Measurements from ENCODE around the gene PXYLP1.

Gene PXYLP1

GRCh38 chr3:141258973-141259372 is 27.3 kb downstream of the PXYLP1 start:
- no peak for TF ChIP-seq CTCF (IDR thresholded peaks at IDR 0.05; ENCODE audit: extremely low read depth, missing control alignments)
- no peak for DNase-seq (ENCODE audit: low spot score)

DNA sequence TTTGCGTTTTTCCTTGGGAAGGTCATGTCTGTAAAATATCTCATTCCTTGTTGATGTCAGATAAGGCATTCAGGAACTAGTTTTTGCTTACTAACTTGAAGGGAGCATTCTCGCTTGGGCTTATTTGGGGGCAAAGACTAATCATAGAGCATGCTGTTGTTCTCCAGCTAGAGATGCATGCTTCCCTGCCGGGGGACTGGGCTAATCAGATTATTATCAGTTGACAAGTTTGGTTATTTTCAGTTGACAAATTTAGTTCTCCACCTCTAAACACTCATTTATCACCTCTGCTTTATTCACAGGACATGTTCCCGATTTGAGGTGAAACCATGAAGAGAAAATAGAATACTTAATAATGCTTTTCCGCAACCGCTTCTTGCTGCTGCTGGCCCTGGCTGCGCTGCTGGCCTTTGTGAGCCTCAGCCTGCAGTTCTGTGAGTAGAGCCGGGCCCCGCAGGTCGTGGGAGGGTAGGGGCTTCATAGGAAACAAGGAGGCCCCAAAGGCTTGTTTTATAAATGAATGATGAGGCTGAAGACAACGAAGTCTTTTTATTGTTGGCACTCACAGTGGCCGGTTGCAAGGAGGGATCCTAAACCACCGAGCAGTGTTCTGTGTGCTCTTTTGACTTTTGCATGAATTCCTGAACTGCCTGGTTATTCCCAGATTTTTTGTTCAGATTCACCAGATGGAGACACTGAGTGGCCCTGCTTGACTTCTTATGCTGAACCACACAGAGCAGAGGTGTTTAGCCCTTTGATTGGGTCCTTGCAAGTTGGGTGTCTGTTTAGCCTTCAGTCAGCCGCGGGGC is 28.4 kb downstream of the PXYLP1 start:
- TF ChIP-seq CTCF (IDR thresholded peaks at IDR 0.05; ENCODE audit: extremely low read depth, missing control alignments) = no peak
- no peak for DNase-seq (ENCODE audit: low spot score)

DNA sequence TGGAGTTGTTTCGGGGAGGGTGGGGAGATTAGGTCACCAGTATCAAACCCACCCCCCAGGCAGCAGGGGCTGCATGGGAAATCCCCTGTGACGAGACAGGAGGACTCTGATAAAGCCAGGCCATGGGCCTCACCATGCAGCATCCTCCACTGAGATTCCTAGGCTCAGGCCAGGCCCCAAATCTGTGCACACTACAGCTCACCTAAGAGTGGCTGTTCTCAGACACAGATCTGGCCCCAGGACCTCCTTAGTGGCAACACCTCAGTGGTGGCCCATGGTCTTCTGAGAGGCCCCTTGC is 29.0 kb downstream of the PXYLP1 start:
- no peak for TF ChIP-seq CTCF (IDR thresholded peaks at IDR 0.05; ENCODE audit: extremely low read depth, missing control alignments)
- no peak for DNase-seq (ENCODE audit: low spot score)

DNA sequence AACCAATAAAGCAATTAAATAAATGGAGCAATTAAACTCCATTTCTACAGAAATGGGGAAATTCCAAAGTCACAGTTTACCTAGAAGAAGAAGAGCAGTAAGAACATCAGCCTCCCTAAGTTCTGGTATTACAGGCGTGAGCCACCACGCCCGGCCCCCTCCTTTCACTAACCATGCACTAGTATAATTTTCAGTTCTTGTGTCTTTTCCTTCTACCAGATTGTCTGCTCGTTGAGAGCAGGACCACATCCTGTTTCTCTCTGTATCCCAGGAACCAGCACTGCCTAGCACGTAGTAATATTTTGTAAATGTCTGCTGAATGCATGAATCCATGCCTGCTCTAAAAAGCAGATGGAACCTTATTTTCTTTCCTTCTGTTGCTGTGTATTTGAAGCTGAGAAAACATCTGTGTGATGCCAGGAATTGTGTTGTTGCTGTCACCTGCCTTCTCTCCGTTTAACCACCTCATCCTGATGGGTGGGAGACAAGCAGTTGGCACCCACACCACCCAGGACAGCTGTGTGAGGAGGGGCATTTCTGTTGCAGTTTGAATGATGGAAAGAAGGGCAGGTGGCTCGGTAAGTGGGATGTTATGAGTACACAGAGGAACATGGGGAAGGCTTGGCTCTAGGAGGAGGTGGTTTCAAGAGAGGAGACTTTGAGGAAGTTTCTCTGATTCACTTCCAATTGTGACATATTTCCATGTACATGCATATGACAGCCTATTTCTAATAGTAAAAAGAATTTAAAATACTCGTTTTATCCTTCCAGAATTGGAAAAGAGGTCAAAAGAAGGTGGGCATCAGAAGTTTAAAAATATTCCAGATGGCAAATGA is 30.1 kb downstream of the PXYLP1 start:
- no peak for TF ChIP-seq CTCF (IDR thresholded peaks at IDR 0.05; ENCODE audit: extremely low read depth, missing control alignments)
- DNase-seq (ENCODE audit: low spot score) = no peak

GRCh38 chr3:141262308-141262705 is 30.7 kb downstream of the PXYLP1 start:
- no peak for TF ChIP-seq CTCF (IDR thresholded peaks at IDR 0.05; ENCODE audit: extremely low read depth, missing control alignments)
- DNase-seq (ENCODE audit: low spot score) = no peak

- no peak for DNase-seq (ENCODE audit: low spot score)
- TF ChIP-seq CTCF (IDR thresholded peaks at IDR 0.05; ENCODE audit: extremely low read depth, missing control alignments) = no peak
These were observed 34.6 kb downstream of the PXYLP1 start for GRCh38 chr3:141266186-141266585.

- peak; percentile 52 for DNase-seq (ENCODE audit: low spot score)
These were observed 35.4 kb downstream of the PXYLP1 start for GRCh38 chr3:141266797-141267555.

More at GRCh38 chr3:141266797-141267555, 35.4 kb downstream of the PXYLP1 start:
- no peak for TF ChIP-seq CTCF (IDR thresholded peaks at IDR 0.05; ENCODE audit: extremely low read depth, missing control alignments)
